Effector memory CD4-positive, alpha-beta T cell (primary cell): ENCODE data around the gene HMGCS2.

Experiments
- DNase-seq, 3 donors: peaks; one replicate each; pipeline ENCODE4 v3.0.0-alpha.2; 2020
- H3K27ac ChIP-seq: 2 replicates; pipeline ENCODE4 v1.7.0; 2013; ENCODE audit warnings: mild to moderate bottlenecking, low read length, moderate library complexity; ENCODE audit not compliant: insufficient read depth, poor library complexity, severe bottlenecking
- H3K27me3 ChIP-seq: replicated peaks from 2 replicates; pipeline ENCODE4 v1.7.0; 2013; ENCODE audit warnings: mild to moderate bottlenecking, low read length; ENCODE audit not compliant: insufficient read depth, control insufficient read depth, poor library complexity, severe bottlenecking
- H3K36me3 ChIP-seq: 2 replicates; pipeline ENCODE4 v1.7.0; 2013; ENCODE audit warnings: mild to moderate bottlenecking, low read length, moderate library complexity; ENCODE audit not compliant: control insufficient read depth, insufficient read depth
- H3K4me1 ChIP-seq: 2 replicates; pipeline ENCODE4 v1.7.0; 2013; ENCODE audit warnings: low read length, mild to moderate bottlenecking; ENCODE audit not compliant: control insufficient read depth, insufficient read depth, poor library complexity, severe bottlenecking
- H3K4me3 ChIP-seq: 2 replicates; pipeline ENCODE4 v1.7.0; 2013; ENCODE audit warnings: low read length, low read depth, mild to moderate bottlenecking; ENCODE audit not compliant: insufficient read depth, poor library complexity, severe bottlenecking
- H3K9me3 ChIP-seq: 2 replicates; pipeline ENCODE4 v1.7.0; 2013; ENCODE audit warnings: mild to moderate bottlenecking, low read length, moderate library complexity; ENCODE audit not compliant: control insufficient read depth

HMGCS2 gene

DNA sequence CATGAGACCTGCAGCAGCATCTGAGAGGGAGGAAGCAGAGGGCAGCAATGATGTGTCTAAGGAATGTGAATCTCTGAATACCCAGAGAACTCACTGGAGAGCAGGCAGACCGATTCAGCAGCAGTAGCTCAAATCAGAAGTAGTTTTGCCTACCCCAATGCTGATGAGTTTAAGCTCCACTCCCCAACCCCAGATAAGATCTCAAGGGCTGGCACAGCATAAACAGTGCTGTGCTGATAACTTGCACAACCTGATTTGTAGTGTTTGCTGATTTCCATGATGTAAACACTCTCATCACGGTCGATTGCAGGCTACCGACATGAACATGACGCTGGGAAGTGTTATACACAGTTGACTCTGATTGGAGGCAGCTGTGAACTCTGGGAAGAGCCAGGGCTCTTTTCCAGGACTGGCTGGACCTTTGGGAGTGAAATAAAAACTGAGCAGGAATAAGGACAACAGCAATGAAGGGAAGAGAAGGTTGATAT, 11.2 kb upstream of the HMGCS2 start:
- no peak overlapping the region for H3K27ac ChIP-seq
- no peaks in the 10 kb centered on the region for H3K27me3 ChIP-seq
- H3K4me1 ChIP-seq: no peaks in the 10 kb centered on the region
- no peak for DNase-seq
- H3K4me3 ChIP-seq: no peak overlapping the region
- no peaks in the 10 kb centered on the region for H3K9me3 ChIP-seq
- no peaks in the 10 kb centered on the region for H3K36me3 ChIP-seq

DNA sequence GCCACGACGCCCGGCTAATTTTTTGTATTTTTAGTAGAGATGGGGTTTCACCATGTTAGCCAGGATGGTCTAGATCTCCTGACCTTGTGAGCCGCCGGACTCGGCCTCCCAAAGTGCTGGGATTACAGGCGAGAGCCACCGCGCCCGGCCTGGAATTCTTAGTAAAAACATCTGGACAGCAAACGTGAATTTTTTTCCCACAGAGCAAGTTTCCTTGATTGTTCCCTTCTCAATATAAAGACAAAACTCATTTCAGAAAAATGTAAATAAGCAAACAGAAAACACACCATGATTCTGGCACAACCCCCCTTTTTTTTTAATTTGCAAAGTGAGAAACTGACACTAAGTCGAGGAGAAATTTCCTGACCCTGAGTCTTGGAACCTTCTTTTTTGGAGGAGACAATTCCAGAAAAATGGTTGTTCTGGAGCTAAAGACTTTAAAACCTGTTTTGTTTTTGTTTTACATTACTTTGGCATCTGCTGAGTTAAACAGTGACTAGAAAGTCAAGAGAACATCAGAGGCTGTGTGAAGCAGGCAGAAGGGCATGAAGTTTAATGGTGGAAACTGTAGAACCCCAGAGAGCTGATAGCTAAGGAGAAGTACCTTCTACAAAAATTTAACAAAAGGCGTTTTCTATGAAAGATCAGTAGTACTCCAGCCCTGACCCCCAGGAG, 10.3 kb upstream of the HMGCS2 start:
- Histone ChIP-seq H3K9me3 (no peaks in the 10 kb centered on the region), H3K4me1 (no peaks in the 10 kb centered on the region), H3K4me3 (no peak overlapping the region), H3K27ac (no peak overlapping the region), H3K27me3 (no peaks in the 10 kb centered on the region), H3K36me3 (no peaks in the 10 kb centered on the region)
- no peak for DNase-seq

DNA sequence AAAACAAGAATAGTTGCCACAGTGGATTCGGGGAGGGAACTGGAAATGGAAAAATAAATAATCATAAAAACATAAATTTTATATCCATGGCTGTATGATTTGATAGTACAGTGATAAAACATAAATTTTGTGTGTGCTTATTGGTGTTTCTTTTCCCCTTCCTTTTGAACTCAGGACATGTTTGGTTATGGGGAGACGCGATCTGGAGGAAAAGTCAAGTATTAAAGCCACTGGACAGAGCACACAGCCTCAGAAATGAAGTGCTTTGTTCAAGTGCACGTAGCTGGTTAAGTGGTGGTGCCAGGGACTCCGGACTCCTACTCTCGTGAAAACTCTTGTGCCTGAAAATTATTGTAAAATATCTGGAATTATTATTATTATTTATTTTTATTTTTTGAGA, 9.7 kb upstream of the HMGCS2 start:
- Histone ChIP-seq H3K36me3 (no peaks in the 10 kb centered on the region), H3K9me3 (no peaks in the 10 kb centered on the region), H3K27me3 (no peaks in the 10 kb centered on the region), H3K4me1 (no peaks in the 10 kb centered on the region), H3K4me3 (no peak overlapping the region), H3K27ac (no peak overlapping the region)
- no peak for DNase-seq

DNA sequence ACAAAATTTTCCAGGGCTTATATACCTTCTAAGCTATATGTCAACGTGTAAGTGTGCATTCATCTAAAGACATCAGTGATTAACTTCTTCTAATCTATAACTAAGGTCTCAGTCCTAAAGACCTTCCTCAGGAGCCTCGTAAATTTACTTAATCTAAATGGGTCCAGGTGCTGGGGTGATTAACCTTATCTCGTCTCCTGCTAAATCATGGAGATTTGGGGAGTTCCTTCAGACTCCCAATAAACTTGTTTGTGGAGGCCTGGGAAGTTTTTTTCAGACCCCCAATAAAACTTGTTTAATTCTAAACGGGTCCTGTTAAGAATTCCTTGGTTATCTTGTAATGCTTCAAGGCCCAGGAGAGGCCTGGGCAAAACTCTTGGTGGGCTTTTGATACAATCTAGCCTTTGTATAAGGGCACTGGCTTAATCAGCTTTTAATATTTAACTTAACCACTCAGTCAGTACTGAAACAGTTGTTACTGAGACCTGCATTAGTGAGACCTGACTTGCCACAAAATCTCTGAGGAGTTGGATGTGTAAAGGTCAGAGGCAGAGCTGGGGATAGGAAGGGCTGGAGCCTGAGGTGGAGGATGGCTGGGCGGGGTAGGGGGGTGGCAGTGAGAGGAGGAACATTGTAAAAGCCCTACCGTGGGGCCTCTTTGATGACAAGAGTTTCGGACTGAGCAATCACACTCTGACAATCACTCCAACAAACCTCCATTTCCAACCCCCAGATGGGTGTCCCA, 6.2 kb upstream of the HMGCS2 start:
- Histone ChIP-seq H3K9me3 (no peaks in the 10 kb centered on the region), H3K27me3 (no peaks in the 10 kb centered on the region), H3K36me3 (no peaks in the 10 kb centered on the region), H3K4me3 (no peak overlapping the region), H3K4me1 (no peaks in the 10 kb centered on the region), H3K27ac (no peak overlapping the region)
- no peak for DNase-seq

DNA sequence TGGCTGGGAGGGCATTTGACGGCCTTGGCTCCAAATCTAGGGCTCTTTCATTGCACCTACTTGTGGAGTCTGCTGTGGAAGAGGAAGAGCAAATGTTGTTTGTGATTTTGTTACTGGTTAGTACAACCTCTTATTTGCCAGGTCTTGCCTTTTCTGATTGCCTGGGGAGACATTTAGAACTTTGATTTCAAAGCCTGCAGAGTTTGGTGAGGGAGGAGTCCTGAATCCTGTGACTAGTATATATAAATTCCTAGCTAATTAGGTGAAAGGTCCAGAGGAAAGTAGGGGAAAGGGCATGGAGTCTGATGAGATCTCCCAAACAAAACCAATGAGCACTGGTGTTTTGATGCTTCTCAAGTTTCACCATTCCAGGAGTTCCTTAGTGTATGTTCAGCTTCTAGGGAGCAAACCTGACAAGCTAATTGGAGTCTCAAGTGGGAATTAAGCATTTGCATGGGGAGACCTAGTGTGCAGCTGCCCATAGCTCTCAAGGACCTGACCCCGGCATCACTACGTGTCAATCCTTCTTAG, 5.1 kb upstream of the HMGCS2 start:
- Histone ChIP-seq H3K4me3 (no peak overlapping the region), H3K4me1 (no peaks in the 10 kb centered on the region), H3K27me3 (no peaks in the 10 kb centered on the region), H3K9me3 (no peaks in the 10 kb centered on the region), H3K27ac (no peak overlapping the region), H3K36me3 (no peaks in the 10 kb centered on the region)
- DNase-seq: no peak

DNA sequence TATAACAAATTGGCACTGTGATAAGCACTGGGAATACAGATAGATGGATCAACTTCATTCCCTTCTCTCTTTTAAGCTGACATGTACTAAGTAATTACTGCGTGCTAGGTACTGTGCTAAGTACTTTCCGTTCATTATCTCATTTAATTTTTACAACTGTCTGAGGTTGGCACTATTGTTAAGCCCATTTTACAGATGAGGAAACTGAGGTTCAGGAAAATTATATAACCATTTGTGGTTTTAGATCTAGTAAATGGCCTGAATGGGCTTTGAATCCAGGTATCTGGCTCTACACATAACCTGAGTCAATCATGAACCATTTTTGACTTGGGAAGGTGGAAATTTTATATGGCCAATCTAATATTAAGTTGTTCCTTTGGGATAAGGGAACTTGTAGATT, 3.6 kb upstream of the HMGCS2 start:
- no peak overlapping the region for H3K27ac ChIP-seq
- H3K4me1 ChIP-seq: no peaks in the 10 kb centered on the region
- H3K4me3 ChIP-seq: no peak overlapping the region
- no peaks in the 10 kb centered on the region for H3K9me3 ChIP-seq
- no peaks in the 10 kb centered on the region for H3K27me3 ChIP-seq
- DNase-seq: no peak
- no peaks in the 10 kb centered on the region for H3K36me3 ChIP-seq

DNA sequence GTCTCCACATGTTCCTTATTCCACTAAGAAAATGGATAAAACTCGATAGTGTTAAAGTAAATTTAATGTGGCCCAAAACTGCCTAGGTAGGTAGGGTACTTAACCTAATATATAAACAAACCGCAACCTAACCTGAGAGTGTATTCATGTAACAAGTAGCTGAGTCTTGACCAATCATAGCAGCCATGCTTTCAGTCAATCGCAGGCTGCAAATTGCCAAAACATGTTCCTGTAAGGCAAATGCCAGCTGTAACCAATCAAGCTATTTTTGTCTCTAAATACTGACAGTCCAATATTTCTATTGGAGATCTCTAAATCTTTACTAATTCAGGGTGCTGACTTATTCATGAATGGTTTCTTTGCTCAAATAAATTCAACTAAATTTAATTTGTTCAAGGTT, 3.1 kb upstream of the HMGCS2 start:
- no peak for DNase-seq
- Histone ChIP-seq H3K27me3 (no peaks in the 10 kb centered on the region), H3K4me1 (no peaks in the 10 kb centered on the region), H3K9me3 (no peaks in the 10 kb centered on the region), H3K4me3 (no peak overlapping the region), H3K36me3 (no peaks in the 10 kb centered on the region), H3K27ac (no peak overlapping the region)

DNA sequence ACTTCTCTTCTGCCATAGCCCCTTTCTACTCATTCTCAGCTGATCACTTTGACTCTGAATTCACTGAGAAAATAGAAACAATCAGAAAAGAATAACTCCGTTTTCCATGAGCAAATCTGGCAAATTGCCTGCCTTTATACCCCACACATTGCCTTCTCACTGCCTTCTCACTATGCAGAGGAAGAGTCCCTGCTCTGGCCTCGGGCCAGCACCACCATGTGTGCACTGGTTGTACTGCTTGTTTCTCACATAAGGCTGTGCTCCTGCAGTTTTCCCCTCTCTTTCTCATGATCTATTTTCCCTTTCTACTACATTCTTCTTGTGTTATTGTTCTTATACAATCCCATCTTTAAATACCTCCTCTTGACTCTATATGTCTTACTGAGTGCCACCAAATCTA, 2.3 kb upstream of the HMGCS2 start:
- no peak overlapping the region for H3K27ac ChIP-seq
- no peaks in the 10 kb centered on the region for H3K4me1 ChIP-seq
- no peak for DNase-seq

DNA sequence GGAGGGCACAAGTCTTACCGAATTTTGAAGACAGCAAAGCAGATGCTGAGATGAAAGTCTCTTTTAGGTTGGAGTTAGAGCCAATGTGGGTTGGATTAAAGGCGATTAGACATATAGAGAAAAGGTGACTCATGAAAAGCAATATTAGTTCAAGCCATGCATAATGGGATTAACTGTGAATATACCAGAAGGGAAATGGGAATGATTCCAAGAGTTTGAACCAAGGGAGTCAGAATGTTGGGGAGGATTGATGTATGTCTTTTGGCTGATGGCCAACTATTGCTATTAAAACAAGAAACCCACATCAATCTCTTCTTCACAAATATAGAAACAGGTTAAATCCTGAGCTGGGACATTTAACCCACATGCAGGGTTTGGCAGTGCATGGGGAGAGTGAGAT, 1.2 kb downstream of the HMGCS2 start:
- no peak for DNase-seq
- Histone ChIP-seq H3K9me3 (no peaks in the 10 kb centered on the region), H3K4me3 (no peak overlapping the region), H3K4me1 (no peaks in the 10 kb centered on the region), H3K36me3 (no peaks in the 10 kb centered on the region), H3K27ac (no peak overlapping the region), H3K27me3 (no peaks in the 10 kb centered on the region)

More for the DNA sequence above, 2.3 kb upstream of the HMGCS2 start:
- no peaks in the 10 kb centered on the region for H3K27me3 ChIP-seq
- H3K9me3 ChIP-seq: no peaks in the 10 kb centered on the region
- no peaks in the 10 kb centered on the region for H3K36me3 ChIP-seq
- no peak overlapping the region for H3K4me3 ChIP-seq

DNA sequence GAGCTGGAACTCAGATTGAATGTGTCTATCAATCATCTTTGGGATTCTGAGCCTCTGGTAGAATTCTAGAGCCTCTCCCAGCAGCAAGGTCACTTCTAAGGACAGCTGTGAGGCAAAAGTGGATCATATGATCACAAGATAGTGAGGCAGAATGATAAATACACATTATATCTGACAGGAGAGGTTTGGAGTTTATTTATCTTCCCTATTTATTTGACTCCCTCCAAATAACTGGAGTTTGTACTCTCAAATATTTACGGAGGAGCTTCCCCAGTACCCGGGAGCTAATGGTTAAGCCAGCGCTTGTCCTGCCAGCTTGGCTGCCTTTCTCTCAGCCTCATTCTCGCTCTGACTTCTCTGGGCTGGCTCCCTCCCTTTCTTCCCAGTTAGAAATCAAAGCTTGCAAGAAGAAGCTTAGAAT, 2.3 kb downstream of the HMGCS2 start:
- no peaks in the 10 kb centered on the region for H3K27me3 ChIP-seq
- no peaks in the 10 kb centered on the region for H3K4me1 ChIP-seq
- no peak overlapping the region for H3K27ac ChIP-seq
- no peaks in the 10 kb centered on the region for H3K9me3 ChIP-seq
- no peaks in the 10 kb centered on the region for H3K36me3 ChIP-seq
- no peak for DNase-seq
- no peak overlapping the region for H3K4me3 ChIP-seq
